GM12891 (cell line): ENCODE measurements around the gene MAPK8.

Experiments used
- PAX5 ChIP-seq: IDR thresholded peaks from 2 replicates; pipeline ENCODE4 v1.6.1; 2011; ENCODE audit warnings: low read length, moderate library complexity, mild to moderate bottlenecking; ENCODE audit not compliant: insufficient read depth, severe bottlenecking
- POLR2A ChIP-seq: IDR thresholded peaks from 2 replicates; pipeline ENCODE4 v1.6.1; 2011; ENCODE audit warnings: low read depth, low read length, control low read depth
- POLR2AphosphoS5 ChIP-seq: IDR thresholded peaks from 2 replicates; pipeline ENCODE4 v1.6.1; 2011; ENCODE audit warnings: low read depth, low read length, control low read depth
- SPI1 ChIP-seq: IDR thresholded peaks from 2 replicates; pipeline ENCODE4 v1.6.1; 2011; ENCODE audit warnings: low read depth, low read length, control low read depth
- TAF1 ChIP-seq: IDR thresholded peaks from 2 replicates; pipeline ENCODE4 v1.6.1; 2011; ENCODE audit warnings: low read depth, low read length, control low read depth

- TF ChIP-seq POLR2A (no peak), TAF1 (no peak), POLR2AphosphoS5 (peak; percentile 52; the same call in 1 of the 2 replicates), SPI1 (peak; percentile 73), PAX5 (no peak)
These were observed 30.6 kb downstream of the MAPK8 start for GRCh38 chr10:48336978-48337599.
